HepG2 (cell line): Measurements from ENCODE around the gene CAPZA1. TPM values are rescaled to one million over a fixed set of nuclear protein-coding genes. Genes with fewer than 3 reads are reported as not detected.

Source experiments
- ATAC-seq: fragments of 200-7000 bp; cut with Tn5 transposase; 3 replicates; pipeline ENCODE4 v1.9.1; 2020; ENCODE audit warnings: mild to moderate bottlenecking, moderate library complexity
- BruUV-seq: library from RNA; stranded (reverse); fragments of 400-500 nt; replicated peaks from 2 replicates; lab custom pipeline; 2021; lab: Mats Ljungman, UMichigan
- CTCF ChIA-PET: fragments of 300-600 bp; formaldehyde crosslinking; extraction: SDS; loops from one replicate; lab custom pipeline; 2021; ENCODE audit warnings: low total read pairs, inconsistent platforms, low intra/inter-chr PET ratio; lab: Yijun Ruan, JAX
- POLR2A ChIA-PET: fragments of 350-600 bp; sonication (Branson Sonifier 250); formaldehyde crosslinking; loops from one replicate; lab custom pipeline; 2020; ENCODE audit warnings: antibody characterized with exemption, inconsistent platforms; lab: Yijun Ruan, JAX
- DNase-seq: peaks from one replicate; pipeline ENCODE4 v3.0.0-alpha.2; 2015; ENCODE audit warnings: low spot score
- FAIRE-seq: peaks from 3 replicates; lab custom pipeline; 2011; peaks lifted over from hg19 to GRCh38; lab: Jason Lieb, UNC
- H2AFZ ChIP-seq: one replicate; pipeline ENCODE4 v1.6.1; 2011; ENCODE audit warnings: low read length, inconsistent platforms
- H3K27ac ChIP-seq: fragments of 300-600 bp; 3 replicates; pipeline ENCODE4 v1.8.0; 2011; ENCODE audit warnings: mixed run types, mild to moderate bottlenecking, mixed read lengths, low read length, inconsistent platforms; ENCODE audit not compliant: insufficient read depth; ENCODE audit errors: extremely low read length
- H3K27me3 ChIP-seq, 2 experiments: fragments of 200-600 bp in 1 of 2; 2 replicates in 1 of 2; 3 replicates in 1 of 2; pipeline versions ENCODE4 v1.6.0 to v1.8.0; 2011; ENCODE audit warnings: low read length in 2 of 2, mild to moderate bottlenecking in 2 of 2, moderate library complexity in 2 of 2, inconsistent platforms in 1 of 2; ENCODE audit not compliant: insufficient read depth in 2 of 2, control insufficient read depth in 1 of 2
- H3K36me3 ChIP-seq, 2 experiments: fragments of 200-600 bp in 1 of 2; replicated peaks in 1 of 2; 2 replicates in 1 of 2; 3 replicates in 1 of 2; pipeline versions ENCODE4 v1.5.1 to v1.8.0; 2011; ENCODE audit warnings: low read length in 2 of 2, inconsistent platforms in 1 of 2; ENCODE audit not compliant: insufficient read depth in 2 of 2, control insufficient read depth in 1 of 2
- H3K4me1 ChIP-seq: 2 replicates; pipeline ENCODE4 v1.5.1; 2012; ENCODE audit warnings: low read length, inconsistent platforms; ENCODE audit not compliant: insufficient read depth
- H3K4me2 ChIP-seq: 2 replicates; pipeline ENCODE4 v1.6.0; 2011; ENCODE audit warnings: low read depth, low read length, inconsistent platforms
- H3K4me3 ChIP-seq, 3 experiments: fragments of 200-600 bp in 1 of 3; sonication (generic), shearing (Covaris generic) in 1 of 3; replicated peaks in 1 of 3; 2 replicates each; pipeline ENCODE4 v1.5.1; 2011 to 2016; ENCODE audit warnings: low read length in 3 of 3, inconsistent platforms in 2 of 3, low read depth in 2 of 3, mild to moderate bottlenecking in 2 of 3, control low read depth in 1 of 3, mixed read lengths in 1 of 3; ENCODE audit not compliant: insufficient read depth in 1 of 3
- H3K79me2 ChIP-seq: one replicate; pipeline ENCODE4 v1.6.1; 2011; ENCODE audit warnings: low read length, inconsistent platforms; ENCODE audit not compliant: insufficient read depth
- H3K9ac ChIP-seq: 2 replicates; pipeline ENCODE4 v1.6.0; 2011; ENCODE audit warnings: mild to moderate bottlenecking, low read depth, low read length, inconsistent platforms; ENCODE audit not compliant: insufficient read depth
- H3K9me3 ChIP-seq: 2 replicates; pipeline ENCODE4 v1.5.1; 2012; ENCODE audit warnings: mild to moderate bottlenecking, low read length
- H4K20me1 ChIP-seq: 2 replicates; pipeline ENCODE4 v1.6.0; 2011; ENCODE audit warnings: inconsistent platforms, mild to moderate bottlenecking, low read length, moderate library complexity; ENCODE audit not compliant: insufficient read depth
- ATRX ChIP-seq: sonication (generic); formaldehyde crosslinking; IDR thresholded peaks from 2 replicates; pipeline ENCODE4 v1.4.0; 2020; ENCODE audit warnings: missing genetic modification reagents, borderline replicate concordance
- CBX5 ChIP-seq: sonication (generic); formaldehyde crosslinking; IDR thresholded peaks from 2 replicates; pipeline ENCODE4 v1.4.0; 2020; ENCODE audit warnings: missing genetic modification reagents, borderline replicate concordance
- HNF1B ChIP-seq: sonication (generic); formaldehyde crosslinking; IDR thresholded peaks from 2 replicates; pipeline ENCODE4 v1.5.1; 2020; ENCODE audit warnings: mild to moderate bottlenecking, moderate library complexity, missing genetic modification reagents
- MAFF ChIP-seq: IDR thresholded peaks from 2 replicates; pipeline ENCODE4 v1.6.1; 2011; ENCODE audit warnings: low read depth, low read length, improper control_type of control experiment
- NCOA5 ChIP-seq: sonication (generic); formaldehyde crosslinking; IDR thresholded peaks from 2 replicates; pipeline ENCODE4 v1.4.0; 2020; ENCODE audit warnings: missing genetic modification reagents
- RCOR2 ChIP-seq: IDR thresholded peaks from 2 replicates; pipeline ENCODE4 v1.6.1; 2016; ENCODE audit warnings: missing biosample characterization, missing genetic modification reagents
- SMARCE1 ChIP-seq: fragments of 450-650 bp; IDR thresholded peaks from 2 replicates; pipeline ENCODE4 v1.6.1; 2017; ENCODE audit warnings: borderline replicate concordance
- TAF1 ChIP-seq: sonication (generic); formaldehyde crosslinking; IDR thresholded peaks from 2 replicates; pipeline ENCODE4 v1.4.0; 2020; ENCODE audit warnings: missing genetic modification reagents
- THAP9 ChIP-seq: sonication (generic); formaldehyde crosslinking; IDR thresholded peaks from 2 replicates; pipeline ENCODE4; 2020; ENCODE audit warnings: missing genetic modification reagents, mild to moderate bottlenecking, borderline replicate concordance
- ZBTB3 ChIP-seq: sonication (generic); formaldehyde crosslinking; IDR thresholded peaks from 2 replicates; pipeline ENCODE4 v1.4.0; 2020; ENCODE audit warnings: low read depth, mild to moderate bottlenecking, moderate library complexity, missing genetic modification reagents, borderline replicate concordance
- ZNF121 ChIP-seq: sonication (generic); formaldehyde crosslinking; IDR thresholded peaks from 2 replicates; pipeline ENCODE4 v1.5.0; 2020; ENCODE audit warnings: mild to moderate bottlenecking, missing genetic modification reagents
- ZNF282 ChIP-seq: fragments of 450-650 bp; IDR thresholded peaks from 2 replicates; pipeline ENCODE4 v1.6.1; 2018; ENCODE audit not compliant: partially characterized antibody
- ZNF496 ChIP-seq: sonication (generic); formaldehyde crosslinking; IDR thresholded peaks from 2 replicates; pipeline ENCODE4 v1.8.1; 2023; ENCODE audit warnings: mild to moderate bottlenecking, moderate library complexity, missing genetic modification reagents; ENCODE audit not compliant: insufficient replicate concordance
- ZNF597 ChIP-seq: sonication (generic); formaldehyde crosslinking; IDR thresholded peaks from 2 replicates; pipeline ENCODE4 v1.5.0; 2020; ENCODE audit warnings: missing genetic modification reagents
- WGBS: methylation state at CpG from one replicate; pipeline ENCODE4 v1.1.6; 2017; ENCODE audit warnings: low lambda C conversion rate; 5-methylcytosine and 5-hydroxymethylcytosine counted together
- in situ Hi-C: cut with HindIII; loops from 2 replicates; pipeline ENCODE4 v1.10.0; 2017; ENCODE audit warnings: low pct_unique_long_range_greater_than_20kb; ENCODE audit not compliant: extremely low pct_ligation_motif_present
- intact Hi-C: fragments of 100-400 bp; cut with micrococcal nuclease; formaldehyde crosslinking; loops from one replicate; pipeline ENCODE4 v1.10.0; 2022; ENCODE audit not compliant: unreplicated experiment
- polyA plus RNA-seq, 8 experiments: library from polyadenylated mRNA; depleted of rRNA in 3 of 8; stranded (reverse) in 7 of 8; unstranded in 1 of 8; fragments of >200 nt; fragmentation: Illumina TruSeq in 4 of 8; extraction: Trizol in 4 of 8; gene quantifications; 2 replicates each; pipeline versions ENCODE4 v1.2.1 to v1.2.3, GENCODE V29; 2011 to 2016; ENCODE audit warnings: low read depth in 4 of 8, missing spikeins in 1 of 8, mixed read lengths in 1 of 8; ENCODE audit not compliant: insufficient read depth in 1 of 8
- total RNA-seq, 5 experiments: library from RNA; depleted of rRNA; stranded (reverse); fragments of >200 nt; fragmentation: Illumina TruSeq; extraction: Trizol; gene quantifications; 2 replicates each; pipeline ENCODE4 v1.2.3, GENCODE V29; 2016; ENCODE audit warnings: low read depth in 1 of 5

The CAPZA1 gene
- total and polyA plus RNA-seq, 2 of the 13 experiments (the other 11 are each of a cell fraction or from before 2014, with no cell fraction given): 67.0 to 117 TPM

- peak; percentile 41; the same call in 1 of the 2 replicates for TF ChIP-seq ZNF121 (CRISPR knock-in tag)
- no peak for TF ChIP-seq ZBTB3 (CRISPR knock-in tag)
- TF ChIP-seq, all 625 proteins: peak for 1
- Histone ChIP-seq H3K27ac (no peak overlapping the region), H3K79me2 (no peaks in the 10 kb centered on the region), H3K4me1 (no peaks in the 10 kb centered on the region), H2AFZ (no peak overlapping the region), H4K20me1 (no peaks in the 10 kb centered on the region), H3K27me3 (no peaks in the 10 kb centered on the region; a peak in 1 of 5 replicates), H3K4me2 (no peak overlapping the region), H3K4me3 (no peak overlapping the region), H3K9me3 (no peaks in the 10 kb centered on the region), H3K36me3 (peaks cover 10 to 83% of the 10 kb centered on the region in 2 experiments), H3K9ac (no peak overlapping the region)
- intact Hi-C loops (no loop called here), in situ Hi-C loops (no loop called here)
- BruUV-seq: no TSS peak
- FAIRE-seq (no peak), ATAC-seq (no peak), DNase-seq (no peak)
- CTCF ChIA-PET: no interaction called here
- POLR2A ChIA-PET: interaction anchor here (1.8 kb wide), 1 partner anchor 9 kb away, joined by 7 read pairs; the partner anchor contains the start of gene MOV10
- 98% methylated on average over 3 of the region's 3 CpGs for WGBS
Measured at GRCh38 chr1:112665857-112666256, 46.2 kb downstream of the CAPZA1 start.

- ATAC-seq: no peak
- TF ChIP-seq MAFF (no peak), RCOR2 (CRISPR knock-in tag) (no peak), ZNF597 (CRISPR knock-in tag) (no peak), CBX5 (no peak), HNF1B (CRISPR knock-in tag) (no peak), SMARCE1 (no peak), ZNF496 (CRISPR knock-in tag) (no peak), NCOA5 (no peak), ATRX (CRISPR knock-in tag) (no peak), TAF1 (CRISPR knock-in tag) (no peak), ZNF282 (no peak), THAP9 (CRISPR knock-in tag) (no peak)
- TF ChIP-seq, all 625 proteins: peak for 0
- Histone ChIP-seq H3K9me3 (no peaks in the 10 kb centered on the region), H4K20me1 (no peaks in the 10 kb centered on the region), H3K4me1 (no peaks in the 10 kb centered on the region), H3K79me2 (no peaks in the 10 kb centered on the region), H3K4me2 (no peak overlapping the region), H3K27ac (no peak overlapping the region), H3K27me3 (no peaks in the 10 kb centered on the region), H3K4me3 (no peak overlapping the region), H2AFZ (no peak overlapping the region), H3K9ac (no peak overlapping the region), H3K36me3 (peaks cover 5 to 73% of the 10 kb centered on the region in 2 experiments)
- no TSS peak for BruUV-seq
- DNase-seq: no peak
- ChIA-PET CTCF (no interaction called here), POLR2A (no interaction called here)
- no peak for FAIRE-seq
- in situ Hi-C loops: no loop called here
- intact Hi-C loops: no loop called here
- 96% methylated on average over 2 of the region's 2 CpGs for WGBS
Measured at GRCh38 chr1:112666946-112667345, 47.3 kb downstream of the CAPZA1 start.
